Spleen (tissue), 11 donors: ENCODE results near the gene GALNT7. TPM values are rescaled to one million over a fixed set of nuclear protein-coding genes. Genes with fewer than 3 reads are reported as not detected.

Experiments
- DNase-seq: peaks from one replicate; pipeline ENCODE4 v3.0.0-alpha.2; 2020
- H3K27ac ChIP-seq, 8 donors: fragments of 200-600 bp; sonication (generic) in 7 of 8; 1 replicate in 4 of 8; 2 replicates in 4 of 8; pipeline versions ENCODE4 v1.5.0 to v1.8.0; 2016 to 2021; ENCODE audit warnings: inconsistent platforms in 4 of 8, mild to moderate bottlenecking in 4 of 8, moderate library complexity in 1 of 8
- H3K27me3 ChIP-seq, 7 donors: fragments of 200-600 bp; sonication (generic) in 6 of 7; replicated peaks in 1 of 7; 1 replicate in 4 of 7; 2 replicates in 3 of 7; pipeline versions ENCODE4 v1.5.0 to v1.8.0; 2016 to 2021; ENCODE audit warnings: inconsistent platforms in 3 of 7, mild to moderate bottlenecking in 1 of 7
- H3K36me3 ChIP-seq, 6 donors: fragments of 200-600 bp; sonication (generic) in 5 of 6; 1 replicate in 4 of 6; 2 replicates in 2 of 6; pipeline versions ENCODE4 v1.5.0 to v1.8.0; 2016 to 2021; ENCODE audit warnings: inconsistent platforms in 2 of 6
- H3K4me1 ChIP-seq, 6 donors: fragments of 200-600 bp; sonication (generic) in 5 of 6; 1 replicate in 3 of 6; 2 replicates in 3 of 6; pipeline versions ENCODE4 v1.5.0 to v1.8.0; 2016 to 2021; ENCODE audit warnings: inconsistent platforms in 3 of 6
- H3K4me3 ChIP-seq, 8 donors: fragments of 200-600 bp; sonication (generic) in 7 of 8; 1 replicate in 4 of 8; 2 replicates in 4 of 8; pipeline versions ENCODE4 v1.5.0 to v1.8.0; 2016 to 2021; ENCODE audit warnings: inconsistent platforms in 4 of 8, mild to moderate bottlenecking in 4 of 8, moderate library complexity in 2 of 8
- H3K9me3 ChIP-seq, 8 donors: fragments of 200-600 bp; sonication (generic) in 7 of 8; 1 replicate in 4 of 8; 2 replicates in 4 of 8; pipeline versions ENCODE4 v1.5.0 to v1.8.0; 2016 to 2021; ENCODE audit warnings: inconsistent platforms in 4 of 8
- POLR2A ChIP-seq, 3 donors: fragments of 450-650 bp; IDR thresholded peaks; one replicate each; pipeline ENCODE4 v1.5.1; 2017; ENCODE audit warnings: antibody characterized with exemption in 3 of 3, mild to moderate bottlenecking in 1 of 3
- POLR2AphosphoS5 ChIP-seq, 3 donors: sonication (generic); formaldehyde crosslinking; IDR thresholded peaks; one replicate each; pipeline ENCODE4 v1.5.1; 2017; ENCODE audit warnings: antibody characterized with exemption in 3 of 3
- WGBS, 5 donors: extraction: QIAGEN DNeasy Blood & Tissue Kit in 3 of 5; methylation state at CpG; one replicate each; pipeline versions ENCODE4 v1.1.5 to v1.1.7; 2013 to 2018; 5-methylcytosine and 5-hydroxymethylcytosine counted together
- intact Hi-C: fragments of 100-400 bp; cut with DNase I; formaldehyde crosslinking; loops from one replicate; pipeline ENCODE4 v1.15.0; 2023; ENCODE audit warnings: low total_unique reads
- polyA plus RNA-seq, 3 donors: library from polyadenylated mRNA; stranded (reverse); fragments of 200-250 nt; gene quantifications; one replicate each; pipeline ENCODE4 v1.2.1, GENCODE V29; 2013
- total RNA-seq, 7 donors: library from RNA; depleted of rRNA in 3 of 7; stranded (reverse); fragments of >200 nt in 3 of 7; fragmentation: NEBNext Ultra II Directional in 4 of 7; extraction: Animal tissue kit (Norgen Biotek cat#: 25700) in 4 of 7; gene quantifications; one replicate each; pipeline versions ENCODE4 v1.1.0 to v1.2.1, GENCODE V29; 2016 to 2021
- TF ChIP-seq, protein P1 (sequence below), 11 experiments: fragments of 200-600 bp in 7 of 11; fragments of 450-650 bp in 4 of 11; sonication (generic) in 4 of 11; IDR thresholded peaks in 8 of 11; conservative IDR thresholded peaks in 3 of 11; 1 replicate in 7 of 11; 2 replicates in 4 of 11; pipeline versions ENCODE4 v1.4.0 to v1.8.0; 2016 to 2021; ENCODE audit warnings: antibody characterized with exemption in 11 of 11, inconsistent platforms in 4 of 11, mild to moderate bottlenecking in 1 of 11
- donor health status: healthy with polysubstance abuse.
- donor health status: DM: no; HTN: no; CAD: no; lungs with moderate emphysema.
- donor health status: DM: no; HTN: no; CAD: no.
- donor health status: Bipolar disorder and iron deficiency.
- donor health status: healthy.
- donor health status: DM: no; HTN: no; CAD: no.
- donor health status: DM: yes; HTN: yes; CAD: no.

The GALNT7 gene
- total and polyA plus RNA-seq, 10 donors = 7.6 to 28.5 (median 20.9) TPM

DNA sequence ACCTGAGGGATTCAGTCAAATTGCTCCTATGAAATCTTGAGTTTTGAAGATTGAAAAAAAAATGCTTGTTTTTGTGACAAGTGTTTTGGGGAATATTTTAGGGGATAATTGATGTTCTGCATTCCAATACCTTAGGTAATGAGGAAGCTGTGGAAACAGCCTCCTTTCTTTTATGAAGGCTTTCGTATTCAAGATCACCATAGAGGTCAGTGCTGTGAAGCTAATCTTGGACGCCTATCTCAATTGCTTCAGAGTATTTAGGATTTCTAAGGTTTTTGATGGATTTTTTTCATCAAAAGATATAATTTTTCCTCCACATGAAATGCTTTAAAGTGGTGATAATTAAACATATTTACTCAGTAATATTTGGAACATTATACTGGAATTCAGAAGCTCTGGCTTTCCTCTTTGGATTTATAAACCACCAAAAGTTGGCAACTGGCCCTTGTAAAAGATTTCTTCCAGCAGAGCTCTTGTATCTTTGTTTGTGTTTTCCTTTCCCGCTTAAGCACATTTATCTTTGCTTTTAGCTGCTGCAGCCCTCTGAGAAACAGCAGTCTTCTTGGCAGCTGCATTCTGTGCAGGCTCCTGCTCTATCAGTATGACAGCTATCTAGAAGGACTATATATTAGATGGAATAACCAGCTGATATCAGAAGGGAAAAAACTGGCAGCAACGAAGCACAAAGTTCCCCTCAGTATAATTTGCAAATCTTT is 101.9 kb downstream of the GALNT7 start:
- Histone ChIP-seq H3K9me3 (peaks cover 0 to 4% (median 0%) of the 10 kb centered on the region in 8 donors), H3K27ac (no peak overlapping the region), H3K4me3 (no peak overlapping the region), H3K4me1 (peaks cover 0 to 6% (median 0%) of the 10 kb centered on the region in 6 donors), H3K36me3 (peaks cover 0 to 8% (median 0%) of the 10 kb centered on the region in 6 donors), H3K27me3 (no peaks in the 10 kb centered on the region)
- WGBS, 5 donors = 64 to 81% (median 72%) methylated on average over 4 of the region's 4 CpGs
- intact Hi-C loops = no loop called here
- TF ChIP-seq POLR2A (IDR thresholded peaks at IDR 0.05) = no peak
- no peak for TF ChIP-seq POLR2AphosphoS5 (IDR thresholded peaks at IDR 0.05)
- TF ChIP-seq, protein P1, sequence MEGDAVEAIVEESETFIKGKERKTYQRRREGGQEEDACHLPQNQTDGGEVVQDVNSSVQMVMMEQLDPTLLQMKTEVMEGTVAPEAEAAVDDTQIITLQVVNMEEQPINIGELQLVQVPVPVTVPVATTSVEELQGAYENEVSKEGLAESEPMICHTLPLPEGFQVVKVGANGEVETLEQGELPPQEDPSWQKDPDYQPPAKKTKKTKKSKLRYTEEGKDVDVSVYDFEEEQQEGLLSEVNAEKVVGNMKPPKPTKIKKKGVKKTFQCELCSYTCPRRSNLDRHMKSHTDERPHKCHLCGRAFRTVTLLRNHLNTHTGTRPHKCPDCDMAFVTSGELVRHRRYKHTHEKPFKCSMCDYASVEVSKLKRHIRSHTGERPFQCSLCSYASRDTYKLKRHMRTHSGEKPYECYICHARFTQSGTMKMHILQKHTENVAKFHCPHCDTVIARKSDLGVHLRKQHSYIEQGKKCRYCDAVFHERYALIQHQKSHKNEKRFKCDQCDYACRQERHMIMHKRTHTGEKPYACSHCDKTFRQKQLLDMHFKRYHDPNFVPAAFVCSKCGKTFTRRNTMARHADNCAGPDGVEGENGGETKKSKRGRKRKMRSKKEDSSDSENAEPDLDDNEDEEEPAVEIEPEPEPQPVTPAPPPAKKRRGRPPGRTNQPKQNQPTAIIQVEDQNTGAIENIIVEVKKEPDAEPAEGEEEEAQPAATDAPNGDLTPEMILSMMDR (IDR thresholded peaks at IDR 0.05 in 8 of 11, conservative IDR thresholded peaks at IDR 0.05 in 3 of 11) = no peak
- no peak for DNase-seq

DNA sequence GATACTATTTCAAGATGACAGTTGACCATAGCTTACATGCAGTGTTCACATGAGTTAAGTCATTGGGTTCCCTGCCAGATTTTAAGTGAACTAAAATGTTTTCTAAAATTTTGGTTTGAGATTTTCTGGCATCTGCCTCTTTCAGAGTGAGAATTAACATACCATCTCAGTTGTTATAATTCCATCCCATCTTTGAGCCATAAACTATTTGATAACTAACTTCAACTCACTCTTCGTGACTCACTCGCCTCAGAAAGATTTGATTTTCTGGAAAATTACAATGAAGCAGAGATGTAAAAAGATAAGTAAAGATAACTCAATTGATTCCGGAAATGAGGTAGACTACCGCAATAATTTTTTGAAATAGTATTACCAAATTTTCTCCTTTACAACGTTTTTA is 103.7 kb downstream of the GALNT7 start:
- WGBS, 5 donors = 87 to 93% (median 90%) methylated on average over 5 of the region's 5 CpGs
- Histone ChIP-seq H3K27me3 (no peaks in the 10 kb centered on the region), H3K4me3 (no peak overlapping the region), H3K36me3 (peaks cover 0 to 8% (median 0%) of the 10 kb centered on the region in 6 donors), H3K4me1 (peaks cover 0 to 6% (median 0%) of the 10 kb centered on the region in 6 donors), H3K9me3 (peaks cover 0 to 4% (median 0%) of the 10 kb centered on the region in 8 donors), H3K27ac (no peak overlapping the region)
- TF ChIP-seq POLR2AphosphoS5 (IDR thresholded peaks at IDR 0.05) (no peak), POLR2A (IDR thresholded peaks at IDR 0.05) (no peak)
- TF ChIP-seq, protein P1 (IDR thresholded peaks at IDR 0.05 in 8 of 11, conservative IDR thresholded peaks at IDR 0.05 in 3 of 11) = no peak
- DNase-seq = no peak
- intact Hi-C loops = no loop called here

DNA sequence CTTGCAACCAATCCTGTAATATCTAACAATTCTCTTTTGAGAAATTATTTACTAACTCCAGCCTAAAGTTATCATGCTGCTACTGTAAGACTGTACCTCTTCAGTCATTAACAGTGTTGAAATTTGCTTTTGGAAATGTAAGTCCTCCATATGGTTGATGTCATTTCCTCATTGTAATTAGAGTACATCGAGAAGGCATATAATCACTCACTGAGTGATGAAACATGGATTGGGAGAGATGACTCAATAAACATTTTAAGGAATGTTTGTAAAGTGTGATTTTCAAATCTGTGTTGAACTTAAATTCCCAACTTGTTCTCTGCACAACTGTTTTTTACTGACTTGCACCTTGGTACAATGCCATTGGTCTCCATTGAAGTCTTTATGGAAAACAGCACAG is 104.4 kb downstream of the GALNT7 start:
- peaks cover 0 to 8% (median 0%) of the 10 kb centered on the region in 6 donors for H3K36me3 ChIP-seq
- no peak overlapping the region for H3K4me3 ChIP-seq
- peaks cover 0 to 4% (median 0%) of the 10 kb centered on the region in 8 donors for H3K9me3 ChIP-seq
- TF ChIP-seq POLR2AphosphoS5 (IDR thresholded peaks at IDR 0.05) (no peak), POLR2A (IDR thresholded peaks at IDR 0.05) (no peak)
- TF ChIP-seq, protein P1 (IDR thresholded peaks at IDR 0.05 in 8 of 11, conservative IDR thresholded peaks at IDR 0.05 in 3 of 11) = no peak
- DNase-seq = no peak
- 44 to 76% (median 58%) methylated on average over 1 of the region's 1 CpG for WGBS, 5 donors
- H3K27ac ChIP-seq = no peak overlapping the region
- no peaks in the 10 kb centered on the region for H3K4me1 ChIP-seq
- intact Hi-C loops = no loop called here
- H3K27me3 ChIP-seq = no peaks in the 10 kb centered on the region

DNA sequence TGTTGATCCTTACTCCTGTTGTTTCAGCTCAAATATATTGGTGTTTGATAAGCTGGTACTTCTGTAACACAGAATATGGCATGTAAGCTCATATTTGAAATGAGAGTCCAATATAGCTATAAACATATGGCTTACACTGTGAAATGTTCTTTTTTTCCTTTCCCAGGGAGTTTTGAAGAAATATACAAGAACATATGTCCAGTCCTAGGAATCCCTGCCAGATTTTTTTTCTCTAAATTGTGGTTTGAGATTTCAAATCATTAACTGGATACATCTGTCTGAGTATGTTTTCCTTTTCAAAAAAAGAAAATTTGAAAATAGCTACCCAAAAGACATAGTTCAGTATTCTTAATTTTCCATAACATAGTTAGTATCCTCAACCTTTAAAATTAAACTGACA is 105.3 kb downstream of the GALNT7 start:
- Histone ChIP-seq H3K36me3 (peaks cover 0 to 8% (median 0%) of the 10 kb centered on the region in 6 donors), H3K27me3 (no peaks in the 10 kb centered on the region), H3K4me1 (no peaks in the 10 kb centered on the region), H3K9me3 (peaks cover 0 to 4% (median 0%) of the 10 kb centered on the region in 8 donors), H3K4me3 (no peak overlapping the region), H3K27ac (no peak overlapping the region)
- TF ChIP-seq POLR2AphosphoS5 (IDR thresholded peaks at IDR 0.05) = no peak
- TF ChIP-seq, protein P1 (IDR thresholded peaks at IDR 0.05 in 8 of 11, conservative IDR thresholded peaks at IDR 0.05 in 3 of 11) = no peak
- no peak for TF ChIP-seq POLR2A (IDR thresholded peaks at IDR 0.05)
- DNase-seq = no peak
- intact Hi-C loops = no loop called here
